Measurements from ENCODE around the gene FOXO6. TPM values are rescaled to one million over a fixed set of nuclear protein-coding genes. Genes with fewer than 3 reads are reported as not detected.

The FOXO6 gene
- total and polyA plus RNA-seq, 2 experiments from 2014 or later = 0.68 to 4.2 TPM

DNA sequence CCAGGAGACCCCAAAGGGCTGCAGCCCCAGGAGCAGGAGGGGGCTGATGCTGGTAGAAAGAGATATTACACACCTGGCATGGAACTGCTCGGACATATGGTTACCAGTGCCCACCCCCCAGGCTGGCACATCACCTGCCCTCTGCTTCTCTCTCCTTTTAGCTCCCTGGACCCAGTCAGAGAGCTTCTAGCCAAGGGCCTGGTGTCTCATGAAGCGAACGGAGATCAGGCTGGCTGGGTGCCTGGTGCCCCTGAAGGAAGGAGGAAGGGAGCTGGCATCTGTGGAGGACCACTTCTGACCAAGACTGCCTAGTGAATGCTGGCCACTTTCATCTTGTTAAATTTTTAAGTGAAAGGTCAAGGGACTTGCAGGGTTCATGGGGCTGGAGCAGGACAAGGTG, 53.1 kb downstream of the FOXO6 start:
- no peaks in the 10 kb centered on the region; the same call in 2 of the 3 replicates for H3K9me3 Mint-ChIP-seq
- Histone ChIP-seq H3K9me2 (ENCODE audit: insufficient read depth) (no peaks in the 10 kb centered on the region), H3K4me2 (no peak overlapping the region), H2AFZ (no peak overlapping the region), H3K4me1 (ENCODE audit: insufficient read depth) (no peaks in the 10 kb centered on the region), H3K4me3 (no peak overlapping the region), H3K36me3 (ENCODE audit: insufficient read depth) (no peaks in the 10 kb centered on the region), H3K79me2 (replicated peaks; ENCODE audit: insufficient read depth) (no peaks in the 10 kb centered on the region), H3K27ac (ENCODE audit: low read depth) (no peak overlapping the region), H4K20me1 (replicated peaks; ENCODE audit: insufficient read depth) (peaks cover 3% of the 10 kb centered on the region; the same call in 1 of the 2 replicates), H3F3A (replicated peaks; ENCODE audit: low read depth) (no peaks in the 10 kb centered on the region), H3K27me3 (ENCODE audit: insufficient read depth) (no peaks in the 10 kb centered on the region)
- ATAC-seq (no peak), DNase-seq (ENCODE audit: low spot score) (no peak)
- TF ChIP-seq ZNF331 (CRISPR knock-in tag; IDR thresholded peaks at IDR 0.05; ENCODE audit: low read depth) = no peak
- TF ChIP-seq POLR2AphosphoS5 (IDR thresholded peaks at IDR 0.05; ENCODE audit: low read depth) = no peak
- TF ChIP-seq EZH2 (IDR thresholded peaks at IDR 0.05; ENCODE audit: low read depth, unreplicated experiment) = no peak
- no peak for TF ChIP-seq STAT1 (IDR thresholded peaks at IDR 0.05; ENCODE audit: unreplicated experiment)
- no peak for TF ChIP-seq JUNB (IDR thresholded peaks at IDR 0.05; ENCODE audit: unreplicated experiment)
- TF ChIP-seq CREB1 (CRISPR knock-in tag; IDR thresholded peaks at IDR 0.05; ENCODE audit: low read depth) = no peak
- no peak for TF ChIP-seq NANOG (IDR thresholded peaks at IDR 0.05; ENCODE audit: borderline replicate concordance)
- no peak for TF ChIP-seq ZNF114 (CRISPR knock-in tag; IDR thresholded peaks at IDR 0.05)
- TF ChIP-seq, protein P1, sequence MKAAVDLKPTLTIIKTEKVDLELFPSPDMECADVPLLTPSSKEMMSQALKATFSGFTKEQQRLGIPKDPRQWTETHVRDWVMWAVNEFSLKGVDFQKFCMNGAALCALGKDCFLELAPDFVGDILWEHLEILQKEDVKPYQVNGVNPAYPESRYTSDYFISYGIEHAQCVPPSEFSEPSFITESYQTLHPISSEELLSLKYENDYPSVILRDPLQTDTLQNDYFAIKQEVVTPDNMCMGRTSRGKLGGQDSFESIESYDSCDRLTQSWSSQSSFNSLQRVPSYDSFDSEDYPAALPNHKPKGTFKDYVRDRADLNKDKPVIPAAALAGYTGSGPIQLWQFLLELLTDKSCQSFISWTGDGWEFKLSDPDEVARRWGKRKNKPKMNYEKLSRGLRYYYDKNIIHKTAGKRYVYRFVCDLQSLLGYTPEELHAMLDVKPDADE (IDR thresholded peaks at IDR 0.05) = no peak
- TF ChIP-seq, protein P2, sequence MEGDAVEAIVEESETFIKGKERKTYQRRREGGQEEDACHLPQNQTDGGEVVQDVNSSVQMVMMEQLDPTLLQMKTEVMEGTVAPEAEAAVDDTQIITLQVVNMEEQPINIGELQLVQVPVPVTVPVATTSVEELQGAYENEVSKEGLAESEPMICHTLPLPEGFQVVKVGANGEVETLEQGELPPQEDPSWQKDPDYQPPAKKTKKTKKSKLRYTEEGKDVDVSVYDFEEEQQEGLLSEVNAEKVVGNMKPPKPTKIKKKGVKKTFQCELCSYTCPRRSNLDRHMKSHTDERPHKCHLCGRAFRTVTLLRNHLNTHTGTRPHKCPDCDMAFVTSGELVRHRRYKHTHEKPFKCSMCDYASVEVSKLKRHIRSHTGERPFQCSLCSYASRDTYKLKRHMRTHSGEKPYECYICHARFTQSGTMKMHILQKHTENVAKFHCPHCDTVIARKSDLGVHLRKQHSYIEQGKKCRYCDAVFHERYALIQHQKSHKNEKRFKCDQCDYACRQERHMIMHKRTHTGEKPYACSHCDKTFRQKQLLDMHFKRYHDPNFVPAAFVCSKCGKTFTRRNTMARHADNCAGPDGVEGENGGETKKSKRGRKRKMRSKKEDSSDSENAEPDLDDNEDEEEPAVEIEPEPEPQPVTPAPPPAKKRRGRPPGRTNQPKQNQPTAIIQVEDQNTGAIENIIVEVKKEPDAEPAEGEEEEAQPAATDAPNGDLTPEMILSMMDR (conservative IDR thresholded peaks at IDR 0.05; ENCODE audit: low read depth in 2 of 2) = no peak
- no peak for TF ChIP-seq EZH2phosphoT487 (IDR thresholded peaks at IDR 0.05; ENCODE audit: unreplicated experiment)
- H3K4me1 Mint-ChIP-seq = peaks cover 8% of the 10 kb centered on the region; the same call in 2 of the 3 replicates
- no peaks in the 10 kb centered on the region; the same call in 2 of the 3 replicates for H3K36me3 Mint-ChIP-seq (ENCODE audit: low read depth)
- H3K4me3 Mint-ChIP-seq = no peak overlapping the region
- H3K27me3 Mint-ChIP-seq (ENCODE audit: insufficient read depth, low read depth, poor library complexity) = peaks cover 18% of the 10 kb centered on the region
- H3K27ac Mint-ChIP-seq = no peak overlapping the region

DNA sequence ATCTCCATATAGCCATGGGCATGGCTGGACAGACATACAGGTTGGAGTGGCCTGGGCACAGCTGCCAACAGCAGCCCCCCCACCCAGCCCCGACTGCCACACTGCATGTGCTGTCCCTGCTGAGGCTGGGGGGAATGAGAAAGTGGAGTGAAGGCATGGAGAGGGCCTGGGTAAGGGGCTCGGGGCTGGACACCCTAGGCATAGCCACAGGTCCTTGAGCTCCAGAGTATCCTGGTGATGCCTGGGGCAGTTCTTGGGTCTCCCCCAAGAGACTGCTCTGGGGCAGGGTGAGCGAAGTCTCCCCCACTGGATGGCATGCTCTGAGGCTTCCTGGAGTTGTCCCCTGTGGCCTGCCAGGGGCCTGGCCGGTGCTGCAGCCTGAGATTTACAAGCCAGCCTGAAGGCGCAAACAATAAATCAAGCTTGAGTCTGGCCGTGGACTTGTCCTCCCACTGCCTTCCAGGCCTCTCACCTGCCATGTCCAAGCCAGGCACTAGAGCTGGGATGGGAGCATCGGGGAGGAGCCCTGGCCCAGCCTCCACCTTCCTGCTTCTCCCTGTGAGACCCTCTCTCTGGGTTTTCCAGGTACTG, 53.6 kb downstream of the FOXO6 start:
- H3K4me1 Mint-ChIP-seq = peaks cover 8% of the 10 kb centered on the region; the same call in 2 of the 3 replicates
- H3K27ac Mint-ChIP-seq = no peak overlapping the region
- Histone ChIP-seq H3K27me3 (ENCODE audit: insufficient read depth) (no peaks in the 10 kb centered on the region), H4K20me1 (replicated peaks; ENCODE audit: insufficient read depth) (peaks cover 3% of the 10 kb centered on the region; the same call in 1 of the 2 replicates), H3K36me3 (ENCODE audit: insufficient read depth) (no peaks in the 10 kb centered on the region), H3K79me2 (replicated peaks; ENCODE audit: insufficient read depth) (no peaks in the 10 kb centered on the region), H3F3A (replicated peaks; ENCODE audit: low read depth) (no peaks in the 10 kb centered on the region), H3K4me1 (ENCODE audit: insufficient read depth) (no peaks in the 10 kb centered on the region), H3K27ac (ENCODE audit: low read depth) (no peak overlapping the region), H3K4me3 (no peak overlapping the region), H2AFZ (no peak overlapping the region), H3K9me2 (ENCODE audit: insufficient read depth) (no peaks in the 10 kb centered on the region), H3K4me2 (no peak overlapping the region)
- no peaks in the 10 kb centered on the region; the same call in 2 of the 3 replicates for H3K9me3 Mint-ChIP-seq
- no peak for ATAC-seq
- peaks cover 18% of the 10 kb centered on the region for H3K27me3 Mint-ChIP-seq (ENCODE audit: insufficient read depth, low read depth, poor library complexity)
- H3K36me3 Mint-ChIP-seq (ENCODE audit: low read depth) = no peaks in the 10 kb centered on the region; the same call in 2 of the 3 replicates
- H3K4me3 Mint-ChIP-seq = no peak overlapping the region
- no peak for DNase-seq (ENCODE audit: low spot score)
- TF ChIP-seq, protein P1 (IDR thresholded peaks at IDR 0.05) = no peak
- TF ChIP-seq EZH2phosphoT487 (IDR thresholded peaks at IDR 0.05; ENCODE audit: unreplicated experiment) (no peak), EZH2 (IDR thresholded peaks at IDR 0.05; ENCODE audit: low read depth, unreplicated experiment) (no peak), ZNF114 (CRISPR knock-in tag; IDR thresholded peaks at IDR 0.05) (no peak), CREB1 (CRISPR knock-in tag; IDR thresholded peaks at IDR 0.05; ENCODE audit: low read depth) (no peak), JUNB (IDR thresholded peaks at IDR 0.05; ENCODE audit: unreplicated experiment) (no peak)
- TF ChIP-seq, protein P2 (conservative IDR thresholded peaks at IDR 0.05; ENCODE audit: low read depth in 2 of 2) = no peak
- TF ChIP-seq, protein P3, sequence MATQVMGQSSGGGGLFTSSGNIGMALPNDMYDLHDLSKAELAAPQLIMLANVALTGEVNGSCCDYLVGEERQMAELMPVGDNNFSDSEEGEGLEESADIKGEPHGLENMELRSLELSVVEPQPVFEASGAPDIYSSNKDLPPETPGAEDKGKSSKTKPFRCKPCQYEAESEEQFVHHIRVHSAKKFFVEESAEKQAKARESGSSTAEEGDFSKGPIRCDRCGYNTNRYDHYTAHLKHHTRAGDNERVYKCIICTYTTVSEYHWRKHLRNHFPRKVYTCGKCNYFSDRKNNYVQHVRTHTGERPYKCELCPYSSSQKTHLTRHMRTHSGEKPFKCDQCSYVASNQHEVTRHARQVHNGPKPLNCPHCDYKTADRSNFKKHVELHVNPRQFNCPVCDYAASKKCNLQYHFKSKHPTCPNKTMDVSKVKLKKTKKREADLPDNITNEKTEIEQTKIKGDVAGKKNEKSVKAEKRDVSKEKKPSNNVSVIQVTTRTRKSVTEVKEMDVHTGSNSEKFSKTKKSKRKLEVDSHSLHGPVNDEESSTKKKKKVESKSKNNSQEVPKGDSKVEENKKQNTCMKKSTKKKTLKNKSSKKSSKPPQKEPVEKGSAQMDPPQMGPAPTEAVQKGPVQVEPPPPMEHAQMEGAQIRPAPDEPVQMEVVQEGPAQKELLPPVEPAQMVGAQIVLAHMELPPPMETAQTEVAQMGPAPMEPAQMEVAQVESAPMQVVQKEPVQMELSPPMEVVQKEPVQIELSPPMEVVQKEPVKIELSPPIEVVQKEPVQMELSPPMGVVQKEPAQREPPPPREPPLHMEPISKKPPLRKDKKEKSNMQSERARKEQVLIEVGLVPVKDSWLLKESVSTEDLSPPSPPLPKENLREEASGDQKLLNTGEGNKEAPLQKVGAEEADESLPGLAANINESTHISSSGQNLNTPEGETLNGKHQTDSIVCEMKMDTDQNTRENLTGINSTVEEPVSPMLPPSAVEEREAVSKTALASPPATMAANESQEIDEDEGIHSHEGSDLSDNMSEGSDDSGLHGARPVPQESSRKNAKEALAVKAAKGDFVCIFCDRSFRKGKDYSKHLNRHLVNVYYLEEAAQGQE (IDR thresholded peaks at IDR 0.05; ENCODE audit: unreplicated experiment) = no peak
